GM18498 (cell line): ENCODE measurements around the gene SH3RF3.

Experiments used
- ATAC-seq: cut with Tn5 transposase; IDR thresholded peaks from one replicate; pipeline ENCODE4 v1.9.1; 2021; ENCODE audit warnings: mild to moderate bottlenecking, moderate library complexity; ENCODE audit not compliant: unreplicated experiment

Gene SH3RF3

GRCh38 chr2:109138449-109138848, 9.4 kb downstream of the SH3RF3 start:
- ATAC-seq, result no peak

- ATAC-seq, result no peak
These were observed 10.0 kb downstream of the SH3RF3 start for GRCh38 chr2:109139002-109139401.

- ATAC-seq, result no peak
These were observed 10.9 kb downstream of the SH3RF3 start for GRCh38 chr2:109139865-109140396.

- no peak for ATAC-seq
These were observed 12.1 kb downstream of the SH3RF3 start for GRCh38 chr2:109141006-109141600.

GRCh38 chr2:109141727-109142283, 12.8 kb downstream of the SH3RF3 start:
- no peak for ATAC-seq

- ATAC-seq, result no peak
These were observed 13.6 kb downstream of the SH3RF3 start for GRCh38 chr2:109142416-109143210.

GRCh38 chr2:109143214-109144187, 14.5 kb downstream of the SH3RF3 start:
- no peak for ATAC-seq

- no peak for ATAC-seq
These were observed 15.3 kb downstream of the SH3RF3 start for GRCh38 chr2:109144271-109144670.

- ATAC-seq, result no peak
These were observed 15.7 kb downstream of the SH3RF3 start for GRCh38 chr2:109144721-109145120.

GRCh38 chr2:109145286-109145685, 16.3 kb downstream of the SH3RF3 start:
- ATAC-seq, result no peak

GRCh38 chr2:109147405-109147804, 18.4 kb downstream of the SH3RF3 start:
- no peak for ATAC-seq

- no peak for ATAC-seq
These were observed 19.2 kb downstream of the SH3RF3 start for GRCh38 chr2:109148117-109148746.

GRCh38 chr2:109148991-109149645, 20.1 kb downstream of the SH3RF3 start:
- ATAC-seq, result no peak

- no peak for ATAC-seq
These were observed 21.6 kb downstream of the SH3RF3 start for GRCh38 chr2:109150559-109150958.

GRCh38 chr2:109151519-109151918, 22.5 kb downstream of the SH3RF3 start:
- ATAC-seq, result no peak

GRCh38 chr2:109153005-109153784, 24.2 kb downstream of the SH3RF3 start:
- ATAC-seq, result no peak

GRCh38 chr2:109153807-109154206, 24.8 kb downstream of the SH3RF3 start:
- ATAC-seq, result no peak

- ATAC-seq, result no peak
These were observed 25.2 kb downstream of the SH3RF3 start for GRCh38 chr2:109154226-109154625.
